ENCODE measurements around the gene RHOF.

The RHOF gene

DNA sequence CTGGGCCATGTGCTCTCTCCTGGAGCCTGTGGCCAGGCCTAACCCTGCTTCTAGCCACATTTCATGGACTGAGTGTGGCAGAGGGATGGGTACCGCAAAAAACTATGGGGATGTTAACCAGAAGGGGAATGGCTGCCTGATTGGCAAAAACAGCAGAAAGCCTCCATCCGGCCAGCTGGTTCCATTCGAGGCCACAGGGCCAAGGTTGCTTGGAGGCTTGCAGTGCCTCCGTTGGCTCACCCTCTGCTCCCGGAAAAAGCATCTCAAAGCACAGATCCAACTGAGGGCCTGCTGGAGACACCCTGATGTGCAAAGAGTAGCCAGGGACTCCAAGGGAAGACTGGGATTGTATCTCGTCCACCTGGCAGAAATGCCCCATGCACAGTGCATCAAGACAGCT is 64.5 kb downstream of the RHOF start:
- Histone ChIP-seq H3K4me1 (ENCODE audit: control insufficient read depth, low read length) (no peaks in the 10 kb centered on the region), H3K9me3 (ENCODE audit: control insufficient read depth, insufficient read depth, low read length) (no peaks in the 10 kb centered on the region), H3K9me2 (replicated peaks; ENCODE audit: control insufficient read depth, low read length) (no peaks in the 10 kb centered on the region), H3K27me3 (ENCODE audit: control insufficient read depth, low read length) (no peaks in the 10 kb centered on the region), H3F3A (ENCODE audit: control insufficient read depth, insufficient read depth) (no peaks in the 10 kb centered on the region), H3K79me2 (ENCODE audit: control insufficient read depth, low read length) (no peaks in the 10 kb centered on the region), H3K27ac (ENCODE audit: low read depth, low read length) (no peak overlapping the region), H3K4me3 (ENCODE audit: low read length) (no peak overlapping the region), H3K36me3 (ENCODE audit: control insufficient read depth, low read length) (no peaks in the 10 kb centered on the region), H3K4me2 (ENCODE audit: low read length) (no peak overlapping the region), H4K20me1 (ENCODE audit: control insufficient read depth, insufficient read depth, low read depth, low read length) (no peaks in the 10 kb centered on the region)
- TF ChIP-seq EZH2phosphoT487 (IDR thresholded peaks at IDR 0.05; ENCODE audit: borderline replicate concordance, low read length), result no peak
- TF ChIP-seq, protein P1, sequence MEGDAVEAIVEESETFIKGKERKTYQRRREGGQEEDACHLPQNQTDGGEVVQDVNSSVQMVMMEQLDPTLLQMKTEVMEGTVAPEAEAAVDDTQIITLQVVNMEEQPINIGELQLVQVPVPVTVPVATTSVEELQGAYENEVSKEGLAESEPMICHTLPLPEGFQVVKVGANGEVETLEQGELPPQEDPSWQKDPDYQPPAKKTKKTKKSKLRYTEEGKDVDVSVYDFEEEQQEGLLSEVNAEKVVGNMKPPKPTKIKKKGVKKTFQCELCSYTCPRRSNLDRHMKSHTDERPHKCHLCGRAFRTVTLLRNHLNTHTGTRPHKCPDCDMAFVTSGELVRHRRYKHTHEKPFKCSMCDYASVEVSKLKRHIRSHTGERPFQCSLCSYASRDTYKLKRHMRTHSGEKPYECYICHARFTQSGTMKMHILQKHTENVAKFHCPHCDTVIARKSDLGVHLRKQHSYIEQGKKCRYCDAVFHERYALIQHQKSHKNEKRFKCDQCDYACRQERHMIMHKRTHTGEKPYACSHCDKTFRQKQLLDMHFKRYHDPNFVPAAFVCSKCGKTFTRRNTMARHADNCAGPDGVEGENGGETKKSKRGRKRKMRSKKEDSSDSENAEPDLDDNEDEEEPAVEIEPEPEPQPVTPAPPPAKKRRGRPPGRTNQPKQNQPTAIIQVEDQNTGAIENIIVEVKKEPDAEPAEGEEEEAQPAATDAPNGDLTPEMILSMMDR (IDR thresholded peaks at IDR 0.05; ENCODE audit: low read depth, low read length, poor library complexity, severe bottlenecking), result no peak
